Mesodermal cell (in vitro differentiated cells): Measurements from ENCODE around the gene ITGA11.
A peak's percentile ranks its signal among the peaks of the same experiment; 100 is the strongest.

Experiments used
- H3K27ac ChIP-seq: 2 replicates; pipeline ENCODE4 v1.7.0; 2013; ENCODE audit warnings: mild to moderate bottlenecking, low read depth, low read length, moderate library complexity; ENCODE audit not compliant: severe bottlenecking
- H3K36me3 ChIP-seq: 2 replicates; pipeline ENCODE4 v1.7.1; 2013; ENCODE audit warnings: mild to moderate bottlenecking, low read length, moderate library complexity; ENCODE audit not compliant: control insufficient read depth, insufficient read depth
- H3K4me1 ChIP-seq: one replicate; pipeline ENCODE4 v1.7.1; 2013; ENCODE audit warnings: mild to moderate bottlenecking, low read length; ENCODE audit not compliant: insufficient read depth, control insufficient read depth, poor library complexity, severe bottlenecking
- H3K4me3 ChIP-seq: 2 replicates; pipeline ENCODE4 v1.7.0; 2013; ENCODE audit warnings: low read length, control low read depth, mild to moderate bottlenecking; ENCODE audit not compliant: insufficient read depth, poor library complexity, severe bottlenecking; ENCODE audit errors: extremely low read depth
- H3K9me3 ChIP-seq: 2 replicates; pipeline ENCODE4 v1.7.1; 2013; ENCODE audit warnings: mild to moderate bottlenecking, low read length, moderate library complexity; ENCODE audit not compliant: control insufficient read depth
- WGBS, 2 experiments: methylation state at CpG; one replicate each; pipeline ENCODE4 v1.1.5; 2013; ENCODE audit warnings: missing lambda C conversion rate in 2 of 2; ENCODE audit not compliant: insufficient coverage in 2 of 2; 5-methylcytosine and 5-hydroxymethylcytosine counted together

ITGA11 gene

DNA sequence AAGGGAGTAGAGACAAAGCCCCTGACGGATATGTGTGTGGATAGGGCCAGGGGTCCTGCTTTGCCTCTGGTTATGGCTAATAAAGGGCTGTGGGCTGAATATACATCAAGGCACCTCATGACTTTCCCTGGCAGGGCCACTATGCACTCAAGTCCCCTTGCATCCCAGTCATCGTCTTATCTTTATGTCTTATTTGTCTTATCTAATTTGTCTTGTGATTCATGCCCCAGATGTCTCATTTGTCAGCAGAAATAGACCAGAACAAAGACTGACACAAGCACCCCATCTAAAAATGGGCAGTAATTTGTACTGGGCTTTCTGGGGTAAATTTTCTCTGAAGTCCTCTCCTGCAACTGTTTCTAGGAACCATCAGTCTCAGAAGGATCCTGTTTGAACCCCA lies 68.6 kb downstream of the ITGA11 start:
- WGBS, 2 experiments: 67 to 100% methylated on average over 1 of the region's 2 CpGs
- H3K9me3 ChIP-seq: no peaks in the 10 kb centered on the region
- H3K4me3 ChIP-seq: no peak overlapping the region
- H3K36me3 ChIP-seq: peaks cover 2% of the 10 kb centered on the region
- peaks cover 35% of the 10 kb centered on the region for H3K4me1 ChIP-seq
- peak overlapping the region; percentile 74 for H3K27ac ChIP-seq

DNA sequence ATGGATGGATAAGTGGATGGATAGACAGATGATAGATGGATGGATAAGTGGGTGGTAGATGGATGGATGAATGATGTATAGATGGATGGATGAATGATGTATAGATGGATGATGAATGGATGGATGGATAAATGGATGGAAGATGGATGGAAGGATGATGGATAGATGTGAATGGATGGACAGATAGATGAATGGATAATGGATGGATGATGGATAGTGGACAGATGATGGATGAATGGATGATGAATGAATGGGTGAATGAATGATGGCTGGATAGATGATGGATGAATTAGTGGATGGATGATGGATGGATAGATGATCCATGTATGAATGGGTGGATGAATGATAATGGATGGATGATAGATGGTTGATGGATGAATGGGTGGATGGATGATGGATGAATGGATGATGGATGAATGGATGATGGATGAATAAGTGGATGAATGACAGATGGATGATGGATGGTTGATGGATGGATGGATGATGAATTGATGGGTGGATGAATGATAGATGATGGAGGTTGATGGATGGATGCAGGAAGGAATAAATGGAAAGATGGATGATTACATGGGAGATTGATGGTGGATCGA lies 69.3 kb downstream of the ITGA11 start:
- H3K9me3 ChIP-seq: no peaks in the 10 kb centered on the region
- peaks cover 31% of the 10 kb centered on the region for H3K4me1 ChIP-seq
- H3K27ac ChIP-seq: no peak overlapping the region
- H3K36me3 ChIP-seq: peaks cover 2% of the 10 kb centered on the region
- no peak overlapping the region for H3K4me3 ChIP-seq
- WGBS, 2 experiments: 100% methylated on average over 1 of the region's 1 CpG

DNA sequence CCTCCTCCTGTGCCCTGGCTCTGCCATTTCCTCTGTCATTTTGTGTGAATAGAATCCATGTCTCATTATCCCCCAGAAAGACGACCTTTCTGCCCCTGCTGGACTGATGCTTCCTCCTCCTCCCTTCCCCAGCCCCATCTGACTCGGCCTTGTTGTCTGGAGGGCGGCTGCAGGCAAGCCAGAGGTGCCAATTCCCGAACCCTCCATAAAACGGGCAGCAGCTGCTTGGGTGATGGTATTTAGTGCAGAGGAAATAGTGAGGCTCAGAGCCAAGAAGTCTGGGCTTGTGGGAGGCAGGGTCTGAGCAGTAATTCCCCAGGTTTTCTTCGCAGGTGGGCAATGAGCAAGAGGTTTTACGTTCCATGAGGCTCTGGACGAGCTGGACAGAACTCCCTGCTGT lies 71.2 kb downstream of the ITGA11 start:
- WGBS, 2 experiments: 81 to 97% methylated on average over 5 to 7 of the region's 8 CpGs
- peaks cover 2% of the 10 kb centered on the region for H3K36me3 ChIP-seq
- H3K4me3 ChIP-seq: no peak overlapping the region
- H3K27ac ChIP-seq: no peak overlapping the region
- H3K4me1 ChIP-seq: peaks cover 23% of the 10 kb centered on the region
- H3K9me3 ChIP-seq: peaks cover 3% of the 10 kb centered on the region

DNA sequence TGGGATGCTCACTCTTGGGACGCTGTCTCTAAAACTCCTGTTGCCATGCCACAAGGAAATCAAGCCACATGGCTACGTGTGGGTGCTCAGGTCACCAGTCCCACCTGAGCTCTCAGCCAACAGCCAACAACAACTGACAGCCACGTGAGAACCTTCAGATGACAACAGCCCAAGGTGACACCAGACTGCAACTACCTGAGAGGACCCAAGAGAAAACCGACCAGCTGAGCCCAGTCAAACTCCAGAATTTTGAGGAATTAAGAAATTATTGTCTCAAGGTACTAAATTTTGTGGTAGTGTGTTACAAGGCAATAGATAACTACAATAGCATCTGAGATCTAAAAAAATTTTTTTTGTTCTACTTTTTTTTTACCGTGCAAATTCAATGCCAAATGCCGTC lies 75.2 kb downstream of the ITGA11 start:
- no peaks in the 10 kb centered on the region for H3K36me3 ChIP-seq
- no peak overlapping the region for H3K27ac ChIP-seq
- H3K9me3 ChIP-seq: peaks cover 3% of the 10 kb centered on the region
- H3K4me1 ChIP-seq: peaks cover 24% of the 10 kb centered on the region
- no peak overlapping the region for H3K4me3 ChIP-seq
- WGBS, 2 experiments: 91 to 100% methylated on average over 4 to 5 of the region's 6 CpGs

DNA sequence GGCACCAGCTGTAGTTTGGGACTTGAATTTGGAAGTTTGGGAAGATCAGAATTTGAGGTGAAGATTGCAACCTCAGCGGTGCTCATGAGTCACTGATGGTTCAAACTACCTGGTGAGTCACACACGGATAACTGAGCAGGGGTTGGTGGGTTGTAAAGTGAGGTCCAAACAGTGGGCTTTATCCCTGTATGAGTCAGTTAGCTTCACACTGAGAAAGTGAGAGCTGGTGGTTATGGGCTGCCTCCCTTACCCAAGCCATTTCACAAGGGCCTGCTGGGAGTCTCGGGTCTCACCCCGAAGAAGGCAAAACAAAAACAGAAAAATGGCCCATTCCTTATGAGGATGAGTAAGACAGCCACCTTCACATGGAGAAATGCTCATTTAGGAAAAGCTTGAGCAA lies 77.0 kb downstream of the ITGA11 start:
- Histone ChIP-seq H3K4me1 (peaks cover 24% of the 10 kb centered on the region), H3K9me3 (peaks cover 3% of the 10 kb centered on the region), H3K36me3 (no peaks in the 10 kb centered on the region), H3K27ac (peak overlapping the region; percentile 24), H3K4me3 (no peak overlapping the region)
- 42 to 80% methylated on average over 1 to 2 of the region's 4 CpGs for WGBS, 2 experiments

DNA sequence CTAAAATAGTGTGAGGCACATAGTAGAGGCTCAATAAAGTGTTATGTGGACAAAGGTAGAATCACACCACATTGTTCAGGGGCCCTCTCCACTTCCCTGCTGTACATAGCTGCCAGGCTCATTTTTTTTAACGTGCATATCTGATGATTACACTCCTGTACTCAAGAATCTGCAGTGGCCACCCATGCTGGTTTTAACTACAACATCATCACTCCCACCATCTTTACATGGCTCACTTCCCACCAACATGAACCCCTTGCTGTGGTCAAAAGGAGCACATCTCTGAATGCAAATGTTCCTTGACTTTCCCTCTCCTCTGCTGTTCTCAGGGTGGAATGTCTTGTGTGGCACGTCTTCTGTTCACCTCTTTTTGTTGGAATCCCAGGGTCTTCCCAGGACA lies 77.7 kb downstream of the ITGA11 start:
- Histone ChIP-seq H3K4me1 (peaks cover 24% of the 10 kb centered on the region), H3K36me3 (no peaks in the 10 kb centered on the region), H3K27ac (peak overlapping the region; percentile 49), H3K4me3 (no peak overlapping the region), H3K9me3 (peaks cover 3% of the 10 kb centered on the region)
- WGBS, 2 experiments: 80 to 92% methylated on average over 2 of the region's 2 CpGs

DNA sequence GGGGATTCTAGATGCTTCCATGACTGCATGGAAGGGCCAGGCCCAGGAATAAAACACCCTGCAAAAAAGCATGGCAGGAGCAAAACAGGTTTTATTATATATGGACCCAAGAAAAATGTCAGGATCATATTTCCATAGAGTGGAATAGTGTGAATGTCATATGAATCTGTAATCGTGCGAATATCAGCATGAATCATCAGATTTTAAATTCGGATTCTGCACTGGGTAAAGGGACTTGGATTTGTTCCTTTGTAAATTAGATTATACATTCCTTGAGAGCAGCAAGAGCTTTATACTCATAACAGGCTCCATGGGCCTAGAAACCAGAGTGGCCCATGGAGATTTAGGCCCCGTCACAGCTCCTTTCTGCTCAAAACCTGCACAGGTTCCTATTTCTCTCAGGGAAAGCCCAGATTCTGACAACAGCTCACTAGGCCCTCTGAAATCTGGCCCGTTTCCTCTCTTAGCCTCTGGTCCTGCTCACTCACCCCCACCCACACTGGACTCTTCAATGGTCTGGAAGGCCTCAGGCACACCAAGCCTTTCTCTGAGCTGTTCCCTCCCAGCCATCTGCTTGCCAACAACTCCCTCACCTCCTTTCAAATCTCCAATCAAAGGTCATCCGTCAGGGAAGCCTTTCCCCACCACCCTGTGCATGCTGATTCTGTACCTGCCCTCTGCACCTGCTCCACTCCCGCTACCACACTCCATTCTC lies 78.4 kb downstream of the ITGA11 start:
- Histone ChIP-seq H3K27ac (peak overlapping the region; percentile 49), H3K9me3 (peaks cover 3% of the 10 kb centered on the region), H3K36me3 (no peaks in the 10 kb centered on the region), H3K4me1 (peaks cover 24% of the 10 kb centered on the region), H3K4me3 (no peak overlapping the region)
- WGBS, 2 experiments: 90 to 100% methylated on average over 4 to 5 of the region's 7 CpGs

DNA sequence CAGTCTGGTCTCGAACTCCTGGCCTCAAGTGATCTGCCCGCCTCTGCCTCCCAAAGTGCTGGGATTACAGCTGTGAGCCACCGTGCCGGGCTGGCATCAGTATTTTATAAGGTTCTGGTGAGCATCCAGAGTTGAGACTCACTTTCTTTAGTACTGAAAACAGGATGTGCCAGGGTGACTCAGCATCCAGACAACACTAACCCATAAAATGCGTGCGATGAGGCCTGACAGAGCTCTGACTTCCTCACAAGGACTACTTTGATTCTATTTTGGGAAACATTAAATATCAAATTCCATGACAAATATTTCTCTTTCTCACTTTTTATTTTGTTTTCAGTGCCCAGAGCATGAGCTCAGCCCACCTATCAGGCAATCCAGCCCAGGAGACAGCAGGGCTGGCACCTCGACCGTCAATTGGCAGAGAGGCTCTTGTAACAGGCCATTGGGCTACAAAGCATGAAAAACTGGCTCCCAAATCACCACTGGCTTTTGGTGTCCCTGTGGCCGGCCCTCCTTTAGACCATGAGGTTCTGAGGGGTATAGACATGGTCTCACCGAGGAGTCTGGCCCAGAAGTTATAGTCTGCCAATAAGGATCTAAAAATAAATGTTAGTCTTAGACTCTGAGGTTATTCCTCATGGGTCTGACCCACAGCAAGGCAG lies 79.4 kb downstream of the ITGA11 start:
- peaks cover 3% of the 10 kb centered on the region for H3K9me3 ChIP-seq
- H3K36me3 ChIP-seq: no peaks in the 10 kb centered on the region
- WGBS, 2 experiments: 88 to 89% methylated on average over 9 to 10 of the region's 10 CpGs
- peaks cover 32% of the 10 kb centered on the region for H3K4me1 ChIP-seq
- H3K4me3 ChIP-seq: no peak overlapping the region
- peak overlapping the region; percentile 86 for H3K27ac ChIP-seq

DNA sequence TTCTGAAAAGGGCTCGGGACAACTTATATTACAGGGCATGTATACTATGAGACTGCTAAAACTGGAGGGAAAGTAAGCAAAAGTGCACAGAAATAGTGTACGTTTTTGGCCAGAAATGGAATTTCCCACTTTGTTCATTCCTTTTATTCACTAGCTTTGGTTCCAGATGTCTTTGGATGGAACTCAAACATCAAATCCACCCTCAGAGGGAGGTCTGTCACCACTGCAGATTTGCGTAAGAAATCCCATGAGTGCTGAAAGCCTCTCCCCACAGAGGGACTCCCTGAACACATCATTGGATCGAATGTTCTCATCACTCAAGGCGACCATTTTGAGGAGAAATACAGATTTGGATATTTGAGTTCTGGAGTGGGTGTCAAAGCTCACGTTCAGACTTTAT lies 82.8 kb downstream of the ITGA11 start:
- H3K9me3 ChIP-seq: no peaks in the 10 kb centered on the region
- H3K4me3 ChIP-seq: no peak overlapping the region
- H3K4me1 ChIP-seq: peaks cover 26% of the 10 kb centered on the region
- H3K36me3 ChIP-seq: no peaks in the 10 kb centered on the region
- no peak overlapping the region for H3K27ac ChIP-seq
- 90% methylated on average over 3 of the region's 6 CpGs for WGBS, 2 experiments

DNA sequence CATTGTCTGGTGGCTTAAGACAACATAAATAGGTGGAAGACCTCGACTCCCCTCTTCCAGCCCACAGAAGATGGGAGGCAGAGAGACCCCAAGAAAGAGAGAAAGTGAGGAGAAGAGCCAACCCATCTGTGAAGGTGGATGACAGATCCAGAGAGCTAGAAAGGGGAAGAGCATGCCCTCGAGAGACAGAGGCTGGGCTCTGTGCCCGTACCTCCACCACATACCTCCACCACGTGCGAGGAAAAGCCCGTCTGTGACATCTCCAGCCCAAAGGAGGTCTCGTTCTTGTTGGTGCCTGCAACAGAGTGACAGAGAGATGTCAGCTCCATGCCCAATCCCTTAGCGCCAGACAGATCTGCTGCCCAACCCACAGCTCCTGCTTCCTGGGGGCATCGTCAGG lies 83.4 kb downstream of the ITGA11 start:
- no peak overlapping the region for H3K27ac ChIP-seq
- H3K4me3 ChIP-seq: no peak overlapping the region
- peaks cover 20% of the 10 kb centered on the region for H3K4me1 ChIP-seq
- no peaks in the 10 kb centered on the region for H3K9me3 ChIP-seq
- WGBS, 2 experiments: 88 to 92% methylated on average over 4 to 7 of the region's 9 CpGs
- no peaks in the 10 kb centered on the region for H3K36me3 ChIP-seq

DNA sequence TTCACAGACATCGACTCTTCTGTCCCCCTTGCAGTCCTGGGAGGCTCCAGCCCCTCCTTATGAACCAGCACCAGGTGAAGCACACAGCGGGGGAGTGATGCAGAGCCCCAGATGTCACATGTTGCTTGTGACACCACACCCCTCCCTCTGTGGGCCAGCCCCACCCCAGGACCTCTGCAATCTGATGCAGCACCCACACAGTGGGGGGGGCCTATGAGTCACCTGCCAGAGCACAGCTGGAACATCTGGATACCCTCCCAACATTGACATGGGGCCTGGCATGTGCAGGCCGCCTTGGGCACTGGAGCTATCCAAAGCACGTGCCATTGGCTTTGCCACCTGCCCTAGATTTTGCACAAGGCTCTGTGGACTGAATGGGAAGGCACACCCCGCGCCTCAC lies 83.9 kb downstream of the ITGA11 start:
- 95 to 97% methylated on average over 5 to 6 of the region's 6 CpGs for WGBS, 2 experiments
- H3K9me3 ChIP-seq: no peaks in the 10 kb centered on the region
- H3K4me1 ChIP-seq: peaks cover 17% of the 10 kb centered on the region
- H3K36me3 ChIP-seq: no peaks in the 10 kb centered on the region
- no peak overlapping the region for H3K27ac ChIP-seq
- no peak overlapping the region for H3K4me3 ChIP-seq
